ENCODE results near the gene HSDL1.

GRCh38 chr16:84161801-84162200, 16.8 kb upstream of the HSDL1 start:
- TF ChIP-seq GATA2 (IDR thresholded peaks at IDR 0.05; ENCODE audit: low read depth, low read length) (no peak), GATA3 (IDR thresholded peaks at IDR 0.05; ENCODE audit: low read depth, low read length) (no peak)

All from SH-SY5Y (cell line).